ENCODE measurements around the gene EPHB1. TPM values are rescaled to one million over a fixed set of nuclear protein-coding genes. Genes with fewer than 3 reads are reported as not detected.
"Not testable (repeated sequence)": the region's sequence is repeated elsewhere in the genome, so short reads cannot be mapped to it uniquely, and the experiment has no call there.

EPHB1 gene
- total and polyA plus RNA-seq, 4 donors: 0.23 to 1.7 (median 0.52) TPM

DNA sequence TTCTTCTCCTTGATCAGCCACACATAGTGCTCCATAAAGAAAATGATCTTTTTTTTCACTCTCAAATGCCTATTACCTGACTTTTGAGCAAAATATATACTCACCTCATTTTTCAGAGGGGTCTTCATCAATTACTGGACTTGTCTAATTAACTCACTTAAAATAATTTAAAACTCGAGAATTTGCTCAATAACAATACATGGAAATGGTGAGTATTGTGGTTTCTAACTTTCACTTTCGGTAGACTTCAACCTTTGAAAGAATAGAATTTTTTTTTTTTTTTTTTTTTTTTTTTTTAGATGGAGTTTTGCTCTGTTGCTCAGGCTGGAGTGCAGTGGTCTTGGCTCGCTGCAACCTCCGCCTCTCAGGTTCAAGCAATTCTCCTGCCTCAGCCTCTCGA, 17.7 kb upstream of the EPHB1 start (continued):
- TF ChIP-seq, protein P1, sequence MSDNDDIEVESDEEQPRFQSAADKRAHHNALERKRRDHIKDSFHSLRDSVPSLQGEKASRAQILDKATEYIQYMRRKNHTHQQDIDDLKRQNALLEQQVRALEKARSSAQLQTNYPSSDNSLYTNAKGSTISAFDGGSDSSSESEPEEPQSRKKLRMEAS (IDR thresholded peaks at IDR 0.05): no peak

DNA sequence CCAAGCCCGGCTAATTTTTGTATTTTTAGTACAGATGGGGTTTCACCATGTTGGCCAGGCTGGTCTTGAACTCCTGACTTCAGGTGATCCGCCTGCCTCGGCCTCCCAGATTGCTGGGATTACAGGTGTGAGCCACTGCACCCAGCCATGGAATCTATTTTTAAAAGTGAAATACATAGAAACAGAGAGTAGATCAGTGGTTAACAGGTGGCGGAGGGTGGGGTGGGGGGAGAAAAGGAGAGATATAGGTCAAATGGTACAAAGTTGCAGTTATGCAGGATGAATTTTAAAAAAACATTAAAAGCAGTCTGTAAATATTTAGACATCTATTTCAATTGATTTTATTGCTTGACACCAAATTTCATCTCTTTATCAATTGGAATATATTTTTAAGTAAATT, 6.8 kb upstream of the EPHB1 start:
- not testable (repeated sequence) for H3K9me3 ChIP-seq (ENCODE audit: control insufficient read depth in 4 of 4, low read length in 3 of 4); H3K4me3 ChIP-seq (ENCODE audit: low read depth in 1 of 3, low read length in 3 of 3); H3K27ac ChIP-seq (ENCODE audit: low read depth in 1 of 2, low read length in 2 of 2); H3K27me3 ChIP-seq (ENCODE audit: control insufficient read depth in 4 of 4, insufficient read depth in 4 of 4, low read length in 3 of 4); DNase-seq (ENCODE audit: low spot score); H3K4me1 ChIP-seq (ENCODE audit: control insufficient read depth in 4 of 4, insufficient read depth in 4 of 4, low read length in 3 of 4); H3K9ac ChIP-seq (ENCODE audit: low read depth in 1 of 2, low read length in 2 of 2); H3K36me3 ChIP-seq (ENCODE audit: control insufficient read depth in 4 of 4, insufficient read depth in 3 of 4, low read depth in 1 of 4, low read length in 3 of 4)
- 91% methylated on average over 4 of the region's 4 CpGs for WGBS

GRCh38 chr3:134790065-134790464, 5.0 kb upstream of the EPHB1 start:
- no peaks in the 10 kb centered on the region for H3K36me3 ChIP-seq (ENCODE audit: control insufficient read depth in 4 of 4, insufficient read depth in 3 of 4, low read depth in 1 of 4, low read length in 3 of 4)
- no peak overlapping the region for H3K27ac ChIP-seq (ENCODE audit: low read depth in 1 of 2, low read length in 2 of 2)
- DNase-seq (ENCODE audit: low spot score): no peak
- peaks cover 0 to 2% (median under 1%) of the 10 kb centered on the region in 4 donors for H3K4me1 ChIP-seq (ENCODE audit: control insufficient read depth in 4 of 4, insufficient read depth in 4 of 4, low read length in 3 of 4)
- TF ChIP-seq, protein P2, sequence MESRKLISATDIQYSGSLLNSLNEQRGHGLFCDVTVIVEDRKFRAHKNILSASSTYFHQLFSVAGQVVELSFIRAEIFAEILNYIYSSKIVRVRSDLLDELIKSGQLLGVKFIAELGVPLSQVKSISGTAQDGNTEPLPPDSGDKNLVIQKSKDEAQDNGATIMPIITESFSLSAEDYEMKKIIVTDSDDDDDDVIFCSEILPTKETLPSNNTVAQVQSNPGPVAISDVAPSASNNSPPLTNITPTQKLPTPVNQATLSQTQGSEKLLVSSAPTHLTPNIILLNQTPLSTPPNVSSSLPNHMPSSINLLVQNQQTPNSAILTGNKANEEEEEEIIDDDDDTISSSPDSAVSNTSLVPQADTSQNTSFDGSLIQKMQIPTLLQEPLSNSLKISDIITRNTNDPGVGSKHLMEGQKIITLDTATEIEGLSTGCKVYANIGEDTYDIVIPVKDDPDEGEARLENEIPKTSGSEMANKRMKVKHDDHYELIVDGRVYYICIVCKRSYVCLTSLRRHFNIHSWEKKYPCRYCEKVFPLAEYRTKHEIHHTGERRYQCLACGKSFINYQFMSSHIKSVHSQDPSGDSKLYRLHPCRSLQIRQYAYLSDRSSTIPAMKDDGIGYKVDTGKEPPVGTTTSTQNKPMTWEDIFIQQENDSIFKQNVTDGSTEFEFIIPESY (IDR thresholded peaks at IDR 0.05): no peak
- TF ChIP-seq RAD21 (IDR thresholded peaks at IDR 0.05) (no peak), GABPA (IDR thresholded peaks at IDR 0.05 in 1 of 2, conservative IDR thresholded peaks at IDR 0.05 in 1 of 2) (no peak), SP1 (IDR thresholded peaks at IDR 0.05) (no peak), HNF4A (conservative IDR thresholded peaks at IDR 0.05) (no peak), FOXA1 (IDR thresholded peaks at IDR 0.05) (no peak), RXRA (IDR thresholded peaks at IDR 0.05) (no peak), CTCF (IDR thresholded peaks at IDR 0.05; ENCODE audit: low read depth, low read length, missing input control) (no peak), EGR1 (IDR thresholded peaks at IDR 0.05; ENCODE audit: low read depth in 2 of 2) (no peak), HNF4G (IDR thresholded peaks at IDR 0.05) (no peak), TAF1 (conservative IDR thresholded peaks at IDR 0.05) (no peak), NR2F2 (IDR thresholded peaks at IDR 0.05) (no peak), JUND (IDR thresholded peaks at IDR 0.05) (no peak), FOXA2 (IDR thresholded peaks at IDR 0.05) (no peak), YY1 (IDR thresholded peaks at IDR 0.05) (no peak)
- TF ChIP-seq, protein P3, sequence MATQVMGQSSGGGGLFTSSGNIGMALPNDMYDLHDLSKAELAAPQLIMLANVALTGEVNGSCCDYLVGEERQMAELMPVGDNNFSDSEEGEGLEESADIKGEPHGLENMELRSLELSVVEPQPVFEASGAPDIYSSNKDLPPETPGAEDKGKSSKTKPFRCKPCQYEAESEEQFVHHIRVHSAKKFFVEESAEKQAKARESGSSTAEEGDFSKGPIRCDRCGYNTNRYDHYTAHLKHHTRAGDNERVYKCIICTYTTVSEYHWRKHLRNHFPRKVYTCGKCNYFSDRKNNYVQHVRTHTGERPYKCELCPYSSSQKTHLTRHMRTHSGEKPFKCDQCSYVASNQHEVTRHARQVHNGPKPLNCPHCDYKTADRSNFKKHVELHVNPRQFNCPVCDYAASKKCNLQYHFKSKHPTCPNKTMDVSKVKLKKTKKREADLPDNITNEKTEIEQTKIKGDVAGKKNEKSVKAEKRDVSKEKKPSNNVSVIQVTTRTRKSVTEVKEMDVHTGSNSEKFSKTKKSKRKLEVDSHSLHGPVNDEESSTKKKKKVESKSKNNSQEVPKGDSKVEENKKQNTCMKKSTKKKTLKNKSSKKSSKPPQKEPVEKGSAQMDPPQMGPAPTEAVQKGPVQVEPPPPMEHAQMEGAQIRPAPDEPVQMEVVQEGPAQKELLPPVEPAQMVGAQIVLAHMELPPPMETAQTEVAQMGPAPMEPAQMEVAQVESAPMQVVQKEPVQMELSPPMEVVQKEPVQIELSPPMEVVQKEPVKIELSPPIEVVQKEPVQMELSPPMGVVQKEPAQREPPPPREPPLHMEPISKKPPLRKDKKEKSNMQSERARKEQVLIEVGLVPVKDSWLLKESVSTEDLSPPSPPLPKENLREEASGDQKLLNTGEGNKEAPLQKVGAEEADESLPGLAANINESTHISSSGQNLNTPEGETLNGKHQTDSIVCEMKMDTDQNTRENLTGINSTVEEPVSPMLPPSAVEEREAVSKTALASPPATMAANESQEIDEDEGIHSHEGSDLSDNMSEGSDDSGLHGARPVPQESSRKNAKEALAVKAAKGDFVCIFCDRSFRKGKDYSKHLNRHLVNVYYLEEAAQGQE (IDR thresholded peaks at IDR 0.05): no peak
- TF ChIP-seq, protein P4, sequence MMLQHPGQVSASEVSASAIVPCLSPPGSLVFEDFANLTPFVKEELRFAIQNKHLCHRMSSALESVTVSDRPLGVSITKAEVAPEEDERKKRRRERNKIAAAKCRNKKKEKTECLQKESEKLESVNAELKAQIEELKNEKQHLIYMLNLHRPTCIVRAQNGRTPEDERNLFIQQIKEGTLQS (IDR thresholded peaks at IDR 0.05): no peak
- TF ChIP-seq, protein P1 (IDR thresholded peaks at IDR 0.05): no peak
- peaks cover 0 to 7% (median 0%) of the 10 kb centered on the region in 4 donors for H3K9me3 ChIP-seq (ENCODE audit: control insufficient read depth in 4 of 4, low read length in 3 of 4)
- H3K9ac ChIP-seq (ENCODE audit: low read depth in 1 of 2, low read length in 2 of 2): no peak overlapping the region
- no peaks in the 10 kb centered on the region for H3K27me3 ChIP-seq (ENCODE audit: control insufficient read depth in 4 of 4, insufficient read depth in 4 of 4, low read length in 3 of 4)
- WGBS: 82% methylated on average over 2 of the region's 2 CpGs
- H3K4me3 ChIP-seq (ENCODE audit: low read depth in 1 of 3, low read length in 3 of 3): no peak overlapping the region
